IMR-90 (cell line): Measurements from ENCODE around the gene DBX1. TPM values are rescaled to one million over a fixed set of nuclear protein-coding genes. Genes with fewer than 3 reads are reported as not detected.

Source experiments
- ATAC-seq: fragments of 200-7000 bp; cut with Tn5 transposase; 2 replicates; pipeline ENCODE4 v1.9.1; 2020; ENCODE audit warnings: low read depth, mild to moderate bottlenecking, moderate library complexity
- BruUV-seq: library from RNA; stranded (reverse); fragments of 400-500 nt; replicated peaks from 2 replicates; lab custom pipeline; 2021; lab: Mats Ljungman, UMichigan
- CTCF ChIA-PET: fragments of 300-600 bp; formaldehyde crosslinking; extraction: SDS; loops from one replicate; lab custom pipeline; 2021; ENCODE audit warnings: antibody characterized with exemption; lab: Yijun Ruan, JAX
- POLR2A ChIA-PET: fragments of 300-600 bp; sonication (Branson Sonifier 250); formaldehyde crosslinking; loops from one replicate; lab custom pipeline; 2022; ENCODE audit warnings: antibody characterized with exemption; ENCODE audit not compliant: unreplicated experiment; lab: Charles Lee
- DNase-seq: peaks from one replicate; pipeline ENCODE4 v3.0.0; 2013
- H2AFZ ChIP-seq: replicated peaks from 2 replicates; pipeline ENCODE3; 2013; ENCODE audit warnings: low read length, mild to moderate bottlenecking; ENCODE audit not compliant: poor library complexity
- H2AK5ac ChIP-seq: 2 replicates; pipeline ENCODE4 v1.6.1; 2013; ENCODE audit warnings: low read depth, low read length, inconsistent platforms
- H2AK9ac ChIP-seq: replicated peaks from 2 replicates; pipeline ENCODE3; 2013; ENCODE audit warnings: mild to moderate bottlenecking, low read depth, low read length, moderate library complexity; ENCODE audit not compliant: poor library complexity
- H2BK120ac ChIP-seq: 2 replicates; pipeline ENCODE4 v1.6.1; 2013; ENCODE audit warnings: low read depth, low read length, inconsistent platforms
- H2BK15ac ChIP-seq: 3 replicates; pipeline ENCODE4 v1.6.1; 2013; ENCODE audit warnings: low read depth, low read length, inconsistent platforms
- H2BK20ac ChIP-seq: 2 replicates; pipeline ENCODE4 v1.6.1; 2013; ENCODE audit warnings: low read depth, mild to moderate bottlenecking, inconsistent platforms, low read length, moderate library complexity
- H2BK5ac ChIP-seq: 2 replicates; pipeline ENCODE4 v1.6.1; 2013; ENCODE audit warnings: mild to moderate bottlenecking, low read depth, low read length, inconsistent platforms; ENCODE audit not compliant: poor library complexity, severe bottlenecking
- H3K14ac ChIP-seq: replicated peaks from 2 replicates; pipeline ENCODE4 v1.6.1; 2013; ENCODE audit warnings: low read depth, low read length, inconsistent platforms
- H3K18ac ChIP-seq: 2 replicates; pipeline ENCODE4 v1.6.1; 2013; ENCODE audit warnings: low read depth, low read length, control low read depth
- H3K23ac ChIP-seq: 2 replicates; pipeline ENCODE4 v1.6.1; 2013; ENCODE audit warnings: low read depth, low read length, inconsistent platforms
- H3K27ac ChIP-seq: 2 replicates; pipeline ENCODE4 v1.5.1; 2013; ENCODE audit warnings: mild to moderate bottlenecking, control low read depth, low read length; ENCODE audit not compliant: insufficient read depth
- H3K27me3 ChIP-seq: 2 replicates; pipeline ENCODE4 v1.6.1; 2013; ENCODE audit warnings: low read length; ENCODE audit not compliant: control insufficient read depth, insufficient read depth
- H3K36me3 ChIP-seq: 2 replicates; pipeline ENCODE4 v1.6.1; 2013; ENCODE audit warnings: low read length, mixed read lengths; ENCODE audit not compliant: control insufficient read depth, insufficient read depth
- H3K4ac ChIP-seq: 2 replicates; pipeline ENCODE4 v1.6.1; 2013; ENCODE audit warnings: low read depth, low read length, inconsistent platforms
- H3K4me1 ChIP-seq: 2 replicates; pipeline ENCODE4 v1.6.1; 2013; ENCODE audit warnings: low read length, mixed read lengths; ENCODE audit not compliant: control insufficient read depth, insufficient read depth
- H3K4me2 ChIP-seq: 2 replicates; pipeline ENCODE4 v1.6.1; 2013; ENCODE audit warnings: low read depth, mild to moderate bottlenecking, control low read depth, low read length, moderate library complexity
- H3K4me3 ChIP-seq: 2 replicates; pipeline ENCODE4 v1.5.1; 2013; ENCODE audit warnings: low read depth, mild to moderate bottlenecking, control low read depth, low read length, moderate library complexity; ENCODE audit not compliant: insufficient read depth
- H3K56ac ChIP-seq: 2 replicates; pipeline ENCODE4 v1.6.1; 2013; ENCODE audit warnings: low read length, inconsistent platforms; ENCODE audit not compliant: insufficient read depth; ENCODE audit errors: extremely low read depth
- H3K79me1 ChIP-seq, 2 experiments: 2 replicates each; pipeline ENCODE4 v1.6.1; 2013; ENCODE audit warnings: low read length in 2 of 2, inconsistent platforms in 1 of 2, low read depth in 1 of 2
- H3K9ac ChIP-seq: 2 replicates; pipeline ENCODE4 v1.6.1; 2013; ENCODE audit warnings: low read depth, low read length, control low read depth
- H3K9me1 ChIP-seq: 2 replicates; pipeline ENCODE4 v1.6.1; 2013; ENCODE audit warnings: low read length, inconsistent platforms; ENCODE audit not compliant: insufficient read depth
- H3K9me3 ChIP-seq: 2 replicates; pipeline ENCODE4 v1.6.1; 2013; ENCODE audit warnings: low read length; ENCODE audit not compliant: control insufficient read depth, insufficient read depth
- H4K20me1 ChIP-seq: 2 replicates; pipeline ENCODE4 v1.6.1; 2013; ENCODE audit warnings: low read length, inconsistent platforms; ENCODE audit not compliant: insufficient read depth
- H4K5ac ChIP-seq: 2 replicates; pipeline ENCODE4 v1.6.1; 2013; ENCODE audit warnings: mild to moderate bottlenecking, low read depth, low read length, control low read depth
- H4K8ac ChIP-seq, 2 experiments: 2 replicates each; pipeline ENCODE4 v1.6.1; 2013; ENCODE audit warnings: low read depth in 2 of 2, low read length in 2 of 2, control low read depth in 1 of 2, inconsistent platforms in 1 of 2
- H4K91ac ChIP-seq: 2 replicates; pipeline ENCODE4 v1.6.1; 2013; ENCODE audit warnings: low read depth, low read length, inconsistent platforms; ENCODE audit not compliant: insufficient read depth
- BHLHE40 ChIP-seq: fragments of 150-350 bp; IDR thresholded peaks from 2 replicates; pipeline ENCODE4 v1.6.1; 2016; ENCODE audit warnings: mild to moderate bottlenecking, low read depth, low read length
- CHD1 ChIP-seq: IDR thresholded peaks from 2 replicates; pipeline ENCODE4 v1.6.1; 2012; ENCODE audit warnings: low read depth, low read length, improper control_type of control experiment
- CTCF ChIP-seq: conservative IDR thresholded peaks from 2 replicates; pipeline ENCODE4 v1.5.1; 2012; ENCODE audit warnings: mild to moderate bottlenecking, low read depth, low read length, improper control_type of control experiment
- ELK1 ChIP-seq: fragments of 150-350 bp; IDR thresholded peaks from 2 replicates; pipeline ENCODE4 v1.6.1; 2016; ENCODE audit warnings: low read depth, mild to moderate bottlenecking, low read length, moderate library complexity, borderline replicate concordance
- FOS ChIP-seq: fragments of 150-350 bp; IDR thresholded peaks from 2 replicates; pipeline ENCODE4 v1.6.1; 2016; ENCODE audit warnings: low read depth, low read length
- MAFK ChIP-seq: IDR thresholded peaks from 2 replicates; pipeline ENCODE4 v1.6.1; 2012; ENCODE audit warnings: low read depth, low read length, improper control_type of control experiment
- MAZ ChIP-seq: IDR thresholded peaks from 2 replicates; pipeline ENCODE4 v1.6.1; 2012; ENCODE audit warnings: low read depth, mild to moderate bottlenecking, low read length, improper control_type of control experiment, moderate library complexity, borderline replicate concordance
- MXI1 ChIP-seq: IDR thresholded peaks from 2 replicates; pipeline ENCODE4 v1.6.1; 2012; ENCODE audit warnings: low read depth, mild to moderate bottlenecking, low read length, moderate library complexity, borderline replicate concordance
- NFE2L2 ChIP-seq: fragments of 150-350 bp; IDR thresholded peaks from 2 replicates; pipeline ENCODE4 v1.6.1; 2016; ENCODE audit warnings: low read depth, mild to moderate bottlenecking, low read length
- POLR2A ChIP-seq: IDR thresholded peaks from 2 replicates; pipeline ENCODE4 v1.6.1; 2012; ENCODE audit warnings: mild to moderate bottlenecking, low read depth, low read length
- RAD21 ChIP-seq: IDR thresholded peaks from 2 replicates; pipeline ENCODE4 v1.6.1; 2012; ENCODE audit warnings: low read length, improper control_type of control experiment
- RCOR1 ChIP-seq: IDR thresholded peaks from 2 replicates; pipeline ENCODE4 v1.6.1; 2012; ENCODE audit warnings: mild to moderate bottlenecking, low read length, improper control_type of control experiment; ENCODE audit not compliant: insufficient replicate concordance
- RFX5 ChIP-seq: IDR thresholded peaks from 2 replicates; pipeline ENCODE4 v1.8.0; 2012; ENCODE audit warnings: low read depth, mild to moderate bottlenecking, low read length, moderate library complexity
- SMC3 ChIP-seq: fragments of 150-350 bp; IDR thresholded peaks from 2 replicates; pipeline ENCODE4 v1.6.1; 2016; ENCODE audit warnings: low read depth, mild to moderate bottlenecking, antibody characterized with exemption, low read length, moderate library complexity
- USF2 ChIP-seq: fragments of 150-350 bp; IDR thresholded peaks from 2 replicates; pipeline ENCODE4 v1.6.1; 2017; ENCODE audit warnings: mild to moderate bottlenecking, antibody characterized with exemption, low read length, low read depth
- dilution Hi-C: fragments of 300-500 bp; cut with HindIII; formaldehyde crosslinking; loops from one replicate; pipeline ENCODE4 v1.14.3; 2018; ENCODE audit warnings: low sequenced_read_pairs; ENCODE audit not compliant: unreplicated experiment
- in situ Hi-C: fragments of 300-500 bp; cut with MboI; formaldehyde crosslinking; loops from 3 replicates; pipeline ENCODE4 v1.14.3; 2019; ENCODE audit warnings: low sequenced_read_pairs, inconsistent platforms, mixed read lengths
- intact Hi-C: fragments of 100-400 bp; cut with micrococcal nuclease; formaldehyde crosslinking; loops from 2 replicates; pipeline ENCODE4 v1.10.0; 2022
- polyA plus RNA-seq, 3 experiments: library from polyadenylated mRNA; depleted of rRNA; stranded (reverse); fragments of >200 nt; gene quantifications; 2 replicates each; pipeline ENCODE4 v1.2.3, GENCODE V29; 2012; ENCODE audit warnings: low replicate concordance in 1 of 3
- total RNA-seq: library from RNA; depleted of rRNA; stranded (reverse); fragments of >200 nt; gene quantifications from 2 replicates; pipeline ENCODE4 v1.2.3, GENCODE V29; 2012

Gene DBX1
- total and polyA plus RNA-seq, 2 of the 4 experiments (the other 2 are of a cell fraction), result not detected

- no peak overlapping the region for H3K4me3 ChIP-seq
- peaks cover 12% of the 10 kb centered on the region for H3K27me3 ChIP-seq
- in situ Hi-C loops (no loop called here), dilution Hi-C loops (no loop called here), intact Hi-C loops (no loop called here)
- H4K8ac ChIP-seq, result no peak overlapping the region
- H3K79me1 ChIP-seq, result no peaks in the 10 kb centered on the region
- no peak overlapping the region for H3K23ac ChIP-seq
- no peak for DNase-seq
- no peaks in the 10 kb centered on the region for H3K4me1 ChIP-seq
- POLR2A ChIA-PET, result no interaction called here
- CTCF ChIA-PET, result no interaction called here
- no peak overlapping the region for H2AK9ac ChIP-seq
- no peak overlapping the region for H2AK5ac ChIP-seq
- H3K14ac ChIP-seq, result no peak overlapping the region
- H2BK20ac ChIP-seq, result no peak overlapping the region
- no peak overlapping the region for H3K9ac ChIP-seq
- H3K27ac ChIP-seq, result no peak overlapping the region
- ATAC-seq, result no peak
- no peaks in the 10 kb centered on the region for H3K9me3 ChIP-seq
- BruUV-seq, result no TSS peak
- no peaks in the 10 kb centered on the region for H3K36me3 ChIP-seq
- H2AFZ ChIP-seq, result no peak overlapping the region
- H3K4me2 ChIP-seq, result no peak overlapping the region
- H2BK120ac ChIP-seq, result no peak overlapping the region
- no peak overlapping the region for H4K5ac ChIP-seq
- no peak overlapping the region for H3K18ac ChIP-seq
- no peak overlapping the region for H2BK15ac ChIP-seq
- no peak overlapping the region for H3K4ac ChIP-seq
- no peak overlapping the region for H3K56ac ChIP-seq
- no peaks in the 10 kb centered on the region for H3K9me1 ChIP-seq
- H4K91ac ChIP-seq, result no peak overlapping the region
- no peak for TF ChIP-seq ELK1
- TF ChIP-seq RFX5, result no peak
- no peak for TF ChIP-seq RCOR1
- TF ChIP-seq NFE2L2, result no peak
- TF ChIP-seq POLR2A, result no peak
- TF ChIP-seq CTCF, result no peak
- TF ChIP-seq FOS, result no peak
- no peak for TF ChIP-seq RAD21
- TF ChIP-seq BHLHE40, result no peak
- TF ChIP-seq MXI1, result no peak
- no peak for TF ChIP-seq USF2
- no peak for TF ChIP-seq MAZ
- TF ChIP-seq CHD1, result no peak
- TF ChIP-seq SMC3, result no peak
- no peak for TF ChIP-seq MAFK
- no peaks in the 10 kb centered on the region for H4K20me1 ChIP-seq
- H2BK5ac ChIP-seq, result no peak overlapping the region
Observed at GRCh38 chr11:20192641-20193040, 32.4 kb upstream of the DBX1 start.
